Osteocyte (in vitro differentiated cells): Measurements from ENCODE around the gene QSOX1. TPM values are rescaled to one million over a fixed set of nuclear protein-coding genes. Genes with fewer than 3 reads are reported as not detected.

Source experiments
- DNase-seq: peaks from one replicate; pipeline ENCODE4 v3.0.0; 2021; ENCODE audit warnings: mixed read lengths; ENCODE audit not compliant: unreplicated experiment; ENCODE audit errors: extremely low spot score
- H3K27ac Mint-ChIP-seq: one replicate; pipeline ENCODE4 v1.8.0; 2021; ENCODE audit warnings: mild to moderate bottlenecking, mixed read lengths; ENCODE audit not compliant: unreplicated experiment
- H3K27me3 Mint-ChIP-seq: one replicate; pipeline ENCODE4 v1.8.0; 2021; ENCODE audit warnings: mixed read lengths; ENCODE audit not compliant: unreplicated experiment
- H3K36me3 Mint-ChIP-seq: one replicate; pipeline ENCODE4 v1.8.0; 2021; ENCODE audit warnings: mixed read lengths; ENCODE audit not compliant: unreplicated experiment
- H3K4me1 Mint-ChIP-seq: one replicate; pipeline ENCODE4 v1.8.0; 2021; ENCODE audit warnings: mixed read lengths; ENCODE audit not compliant: unreplicated experiment
- H3K4me3 Mint-ChIP-seq: one replicate; pipeline ENCODE4 v1.8.0; 2021; ENCODE audit warnings: mild to moderate bottlenecking, moderate library complexity, mixed read lengths; ENCODE audit not compliant: unreplicated experiment
- H3K9me3 Mint-ChIP-seq: one replicate; pipeline ENCODE4 v1.8.0; 2021; ENCODE audit warnings: mixed read lengths; ENCODE audit not compliant: unreplicated experiment
- CTCF ChIP-seq: fragments of 200-600 bp; sonication (generic); IDR thresholded peaks from 2 replicates; pipeline ENCODE4 v1.5.0; 2021; ENCODE audit warnings: antibody characterized with exemption, mild to moderate bottlenecking, moderate library complexity
- total RNA-seq: library from RNA; stranded (reverse); gene quantifications from 2 replicates; pipeline ENCODE4 v1.2.1, GENCODE V29; 2021

Gene QSOX1
- total RNA-seq, 1 donor from 2014 or later, result 152 TPM

- Mint-ChIP-seq H3K4me1 (no peaks in the 10 kb centered on the region), H3K9me3 (no peaks in the 10 kb centered on the region), H3K36me3 (peaks cover 23% of the 10 kb centered on the region), H3K27me3 (no peaks in the 10 kb centered on the region), H3K27ac (no peak overlapping the region), H3K4me3 (no peak overlapping the region)
- TF ChIP-seq CTCF, result no peak
- no peak for DNase-seq
Measured at GRCh38 chr1:180195916-180196315, 41.2 kb downstream of the QSOX1 start.

DNA sequence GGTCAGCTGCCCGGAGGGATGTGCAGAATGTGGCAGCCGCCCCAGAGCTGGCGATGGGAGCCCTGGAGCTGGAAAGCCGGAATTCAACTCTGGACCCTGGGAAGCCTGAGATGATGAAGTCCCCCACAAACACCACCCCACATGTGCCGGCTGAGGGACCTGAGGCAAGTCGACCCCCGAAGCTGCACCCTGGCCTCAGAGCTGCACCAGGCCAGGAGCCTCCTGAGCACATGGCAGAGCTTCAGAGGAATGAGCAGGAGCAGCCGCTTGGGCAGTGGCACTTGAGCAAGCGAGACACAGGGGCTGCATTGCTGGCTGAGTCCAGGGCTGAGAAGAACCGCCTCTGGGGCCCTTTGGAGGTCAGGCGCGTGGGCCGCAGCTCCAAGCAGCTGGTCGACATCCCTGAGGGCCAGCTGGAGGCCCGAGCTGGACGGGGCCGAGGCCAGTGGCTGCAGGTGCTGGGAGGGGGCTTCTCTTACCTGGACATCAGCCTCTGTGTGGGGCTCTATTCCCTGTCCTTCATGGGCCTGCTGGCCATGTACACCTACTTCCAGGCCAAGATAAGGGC lies 41.9 kb downstream of the QSOX1 start:
- no peak for DNase-seq
- no peak overlapping the region for H3K4me3 Mint-ChIP-seq
- no peaks in the 10 kb centered on the region for H3K27me3 Mint-ChIP-seq
- H3K9me3 Mint-ChIP-seq, result no peaks in the 10 kb centered on the region
- TF ChIP-seq CTCF, result no peak
- peaks cover 17% of the 10 kb centered on the region for H3K36me3 Mint-ChIP-seq
- H3K4me1 Mint-ChIP-seq, result no peaks in the 10 kb centered on the region
- H3K27ac Mint-ChIP-seq, result no peak overlapping the region

DNA sequence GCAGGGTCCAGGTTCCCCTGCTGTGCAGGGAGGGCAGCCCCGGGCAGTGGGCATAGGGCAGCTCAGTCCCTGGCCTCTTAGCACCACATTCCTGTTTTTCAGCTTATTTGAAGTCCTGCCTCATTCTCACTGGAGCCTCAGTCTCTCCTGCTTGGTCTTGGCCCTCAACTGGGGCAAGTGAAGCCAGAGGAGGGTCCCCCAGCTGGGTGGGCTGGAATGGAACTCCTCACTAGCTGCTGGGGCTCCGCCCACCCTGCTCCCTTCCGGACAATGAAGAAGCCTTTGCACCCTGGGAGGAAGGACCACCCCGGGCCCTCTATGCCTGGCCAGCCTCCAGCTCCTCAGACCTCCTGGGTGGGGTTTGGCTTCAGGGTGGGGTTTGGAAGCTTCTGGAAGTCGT lies 42.6 kb downstream of the QSOX1 start:
- DNase-seq, result no peak

DNA sequence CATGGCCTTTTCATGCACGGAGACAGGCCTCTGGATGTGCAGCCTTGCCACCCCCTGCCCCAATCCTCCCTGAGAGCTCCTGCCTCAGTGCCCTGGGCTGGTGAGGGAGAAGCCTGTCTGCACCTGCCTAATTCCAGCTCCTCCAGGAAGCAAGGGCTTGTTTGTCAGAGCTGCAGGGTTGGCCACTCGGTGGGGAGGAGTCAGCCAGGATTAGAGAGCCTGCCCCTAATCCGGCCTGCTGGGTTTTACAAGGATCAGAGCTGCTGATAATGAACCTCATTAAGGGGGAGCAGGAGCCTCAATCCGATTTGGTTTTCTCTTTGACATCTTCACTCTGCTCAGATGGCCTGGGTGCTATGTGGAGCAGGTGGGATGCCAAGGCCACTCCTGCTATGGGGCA lies 43.5 kb downstream of the QSOX1 start:
- no peak for TF ChIP-seq CTCF
- H3K27ac Mint-ChIP-seq, result no peak overlapping the region
- DNase-seq, result no peak
- H3K4me1 Mint-ChIP-seq, result no peaks in the 10 kb centered on the region
- H3K27me3 Mint-ChIP-seq, result no peaks in the 10 kb centered on the region
- peaks cover 6% of the 10 kb centered on the region for H3K36me3 Mint-ChIP-seq
- H3K9me3 Mint-ChIP-seq, result no peaks in the 10 kb centered on the region
- no peak overlapping the region for H3K4me3 Mint-ChIP-seq

More for the DNA sequence above, 42.6 kb downstream of the QSOX1 start:
- TF ChIP-seq CTCF, result no peak
- H3K27ac Mint-ChIP-seq, result no peak overlapping the region
- peaks cover 15% of the 10 kb centered on the region for H3K36me3 Mint-ChIP-seq
- H3K4me1 Mint-ChIP-seq, result no peaks in the 10 kb centered on the region
- H3K4me3 Mint-ChIP-seq, result no peak overlapping the region
- no peaks in the 10 kb centered on the region for H3K9me3 Mint-ChIP-seq
- no peaks in the 10 kb centered on the region for H3K27me3 Mint-ChIP-seq

DNA sequence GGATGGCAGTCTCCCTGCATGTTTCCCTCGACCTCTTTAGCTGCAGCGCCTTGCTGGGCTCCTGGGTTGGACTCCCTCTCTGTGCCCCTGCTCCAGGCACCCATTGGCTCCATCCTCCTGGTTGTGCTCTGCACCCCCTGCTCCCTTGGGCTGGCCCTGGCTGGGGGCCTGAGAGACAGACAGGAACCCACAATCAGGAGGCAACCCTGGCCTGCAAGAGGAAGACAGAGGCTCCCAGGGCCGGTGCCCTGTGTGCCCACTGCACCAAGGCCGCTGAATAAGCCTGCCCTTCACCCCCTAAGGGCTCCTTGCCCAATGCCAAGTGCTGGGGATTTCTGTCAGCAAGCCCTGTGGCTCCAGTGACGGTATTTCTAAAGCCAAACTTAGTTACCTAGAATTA lies 43.9 kb downstream of the QSOX1 start:
- no peak overlapping the region for H3K4me3 Mint-ChIP-seq
- no peaks in the 10 kb centered on the region for H3K4me1 Mint-ChIP-seq
- peaks cover 5% of the 10 kb centered on the region for H3K36me3 Mint-ChIP-seq
- DNase-seq, result no peak
- H3K27me3 Mint-ChIP-seq, result no peaks in the 10 kb centered on the region
- no peak for TF ChIP-seq CTCF
- H3K9me3 Mint-ChIP-seq, result no peaks in the 10 kb centered on the region
- no peak overlapping the region for H3K27ac Mint-ChIP-seq
